ENCODE results near the gene FAM78A.

DNA sequence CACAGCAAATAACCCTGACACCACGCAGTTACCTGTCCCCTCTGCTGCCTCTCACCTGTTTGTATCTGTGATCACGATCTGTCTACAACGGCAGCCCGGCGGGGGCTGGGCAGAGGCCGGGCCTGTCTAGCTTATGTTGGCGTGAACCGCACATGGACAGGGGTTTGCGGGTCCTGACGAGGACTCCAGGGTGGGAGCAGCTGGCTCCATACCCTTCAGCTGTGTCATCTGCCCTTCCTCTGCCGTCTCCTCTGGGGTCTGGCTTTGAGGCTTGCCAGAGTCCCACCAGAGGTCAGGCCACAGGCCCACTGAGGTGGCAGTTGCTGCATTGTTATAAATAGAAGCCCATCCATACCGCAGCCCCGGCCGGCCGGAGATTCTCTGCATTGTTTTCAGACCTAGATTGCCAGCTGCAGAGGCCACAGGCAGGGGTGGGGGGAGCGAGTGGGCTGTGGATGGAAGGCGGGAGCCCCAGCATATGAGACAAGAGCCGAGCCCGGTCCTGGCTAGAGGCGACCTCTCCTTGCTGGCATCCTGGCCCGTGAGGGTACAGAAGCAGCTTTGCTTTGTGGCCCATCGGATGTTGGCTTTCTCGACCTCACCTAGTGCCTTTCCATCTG is 37.8 kb downstream of the FAM78A start:
- TF ChIP-seq, protein P1, sequence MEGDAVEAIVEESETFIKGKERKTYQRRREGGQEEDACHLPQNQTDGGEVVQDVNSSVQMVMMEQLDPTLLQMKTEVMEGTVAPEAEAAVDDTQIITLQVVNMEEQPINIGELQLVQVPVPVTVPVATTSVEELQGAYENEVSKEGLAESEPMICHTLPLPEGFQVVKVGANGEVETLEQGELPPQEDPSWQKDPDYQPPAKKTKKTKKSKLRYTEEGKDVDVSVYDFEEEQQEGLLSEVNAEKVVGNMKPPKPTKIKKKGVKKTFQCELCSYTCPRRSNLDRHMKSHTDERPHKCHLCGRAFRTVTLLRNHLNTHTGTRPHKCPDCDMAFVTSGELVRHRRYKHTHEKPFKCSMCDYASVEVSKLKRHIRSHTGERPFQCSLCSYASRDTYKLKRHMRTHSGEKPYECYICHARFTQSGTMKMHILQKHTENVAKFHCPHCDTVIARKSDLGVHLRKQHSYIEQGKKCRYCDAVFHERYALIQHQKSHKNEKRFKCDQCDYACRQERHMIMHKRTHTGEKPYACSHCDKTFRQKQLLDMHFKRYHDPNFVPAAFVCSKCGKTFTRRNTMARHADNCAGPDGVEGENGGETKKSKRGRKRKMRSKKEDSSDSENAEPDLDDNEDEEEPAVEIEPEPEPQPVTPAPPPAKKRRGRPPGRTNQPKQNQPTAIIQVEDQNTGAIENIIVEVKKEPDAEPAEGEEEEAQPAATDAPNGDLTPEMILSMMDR (IDR thresholded peaks at IDR 0.05), result no peak
- TF ChIP-seq EZH2 (IDR thresholded peaks at IDR 0.05; ENCODE audit: borderline replicate concordance, insufficient read depth, low read depth, low read length, poor library complexity, severe bottlenecking), result no peak

Measured in B cell (primary cell).